GM12878 (cell line): ENCODE data around the gene ATP6V0A4. TPM values are rescaled to one million over a fixed set of nuclear protein-coding genes. Genes with fewer than 3 reads are reported as not detected.

ENCODE experiments used
- ATAC-seq: fragments of 200-7000 bp; cut with Tn5 transposase; 3 replicates; pipeline ENCODE4 v1.9.1; 2020; ENCODE audit warnings: mild to moderate bottlenecking, moderate library complexity
- BruUV-seq: library from RNA; stranded (reverse); fragments of 400-500 nt; replicated peaks from 2 replicates; lab custom pipeline; 2021; lab: Mats Ljungman, UMichigan
- CTCF ChIA-PET: fragments of 300-600 bp; sonication (Branson Sonifier 250); formaldehyde crosslinking; extraction: SDS; loops from one replicate; lab custom pipeline; 2021; ENCODE audit warnings: inconsistent platforms; lab: Yijun Ruan, JAX
- POLR2A ChIA-PET: fragments of 350-600 bp; formaldehyde crosslinking; extraction: SDS; loops from one replicate; lab custom pipeline; 2021; ENCODE audit warnings: inconsistent platforms; lab: Charles Lee
- RAD21 ChIA-PET: fragments of 300-600 bp; sonication (Branson Sonifier 250); formaldehyde crosslinking; loops from one replicate; lab custom pipeline; 2023; ENCODE audit warnings: antibody characterized with exemption; ENCODE audit not compliant: unreplicated experiment; lab: Charles Lee
- SMC1A ChIA-PET: fragments of 300-600 bp; sonication (Branson Sonifier 250); formaldehyde crosslinking; loops from one replicate; lab custom pipeline; 2023; ENCODE audit not compliant: unreplicated experiment, uncharacterized antibody; lab: Charles Lee
- DNase-seq: peaks from one replicate; pipeline ENCODE4 v3.0.0-alpha.2; 2011; ENCODE audit warnings: low read depth, low spot score
- FAIRE-seq: peaks from 3 replicates; lab custom pipeline; 2011; peaks lifted over from hg19 to GRCh38; lab: Jason Lieb, UNC
- H2AFZ ChIP-seq: 2 replicates; pipeline ENCODE4 v1.6.0; 2011; ENCODE audit warnings: low read depth, low read length, control low read depth; ENCODE audit not compliant: control insufficient read depth
- H3K27ac ChIP-seq: 2 replicates; pipeline ENCODE4 v1.5.1; 2011; ENCODE audit warnings: control low read depth; ENCODE audit not compliant: control insufficient read depth, insufficient read depth
- H3K27me3 ChIP-seq, 2 experiments: replicated peaks in 1 of 2; 2 replicates each; pipeline versions ENCODE4 v1.6.0 to v1.6.1; 2011; ENCODE audit warnings: low read length in 1 of 2; ENCODE audit not compliant: control insufficient read depth in 2 of 2, insufficient read depth in 2 of 2
- H3K36me3 ChIP-seq, 2 experiments: 2 replicates each; pipeline ENCODE4 v1.5.1; 2011; ENCODE audit warnings: low read length in 1 of 2; ENCODE audit not compliant: control insufficient read depth in 2 of 2, insufficient read depth in 2 of 2
- H3K4me1 ChIP-seq: 2 replicates; pipeline ENCODE4 v1.6.1; 2011; ENCODE audit warnings: mild to moderate bottlenecking, low read length, moderate library complexity, mixed read lengths; ENCODE audit not compliant: control insufficient read depth, insufficient read depth
- H3K4me2 ChIP-seq: 2 replicates; pipeline ENCODE4 v1.6.0; 2011; ENCODE audit warnings: control low read depth; ENCODE audit not compliant: control insufficient read depth, insufficient read depth
- H3K4me3 ChIP-seq: fragments of 200-600 bp; sonication (generic); 2 replicates; pipeline ENCODE4 v1.5.1; 2016
- H3K79me2 ChIP-seq: 2 replicates; pipeline ENCODE4 v1.6.0; 2011; ENCODE audit warnings: low read length; ENCODE audit not compliant: control insufficient read depth, insufficient read depth
- H3K9ac ChIP-seq: 2 replicates; pipeline ENCODE4 v1.8.0; 2011; ENCODE audit warnings: low read length, control low read depth, mixed read lengths; ENCODE audit not compliant: control insufficient read depth, insufficient read depth
- H3K9me3 ChIP-seq: replicated peaks from 3 replicates; pipeline ENCODE4 v1.5.1; 2011; ENCODE audit warnings: mild to moderate bottlenecking, low read length; ENCODE audit not compliant: control insufficient read depth, insufficient read depth
- H4K20me1 ChIP-seq: 2 replicates; pipeline ENCODE4 v1.6.0; 2011; ENCODE audit not compliant: control insufficient read depth, insufficient read depth
- DPF2 ChIP-seq: fragments of 450-650 bp; IDR thresholded peaks from 2 replicates; pipeline ENCODE4 v1.6.1; 2017; ENCODE audit warnings: mild to moderate bottlenecking
- ETV6 ChIP-seq, 2 experiments: fragments of 450-650 bp in 1 of 2; IDR thresholded peaks in 1 of 2; conservative IDR thresholded peaks in 1 of 2; 2 replicates each; pipeline ENCODE4 v1.6.1; 2014; ENCODE audit warnings: antibody characterized with exemption in 1 of 2, borderline replicate concordance in 1 of 2, low read depth in 1 of 2, mild to moderate bottlenecking in 1 of 2, moderate library complexity in 1 of 2
- MXI1 ChIP-seq: fragments of 150-350 bp; IDR thresholded peaks from 2 replicates; pipeline ENCODE4 v1.6.1; 2011; ENCODE audit warnings: low read depth, mild to moderate bottlenecking, inconsistent platforms, low read length, improper control_type of control experiment
- MYC ChIP-seq: IDR thresholded peaks from 2 replicates; pipeline ENCODE4 v1.6.1; 2011; ENCODE audit warnings: mild to moderate bottlenecking, low read length, moderate library complexity, inconsistent platforms; ENCODE audit not compliant: insufficient read depth, insufficient replicate concordance, insufficient read length, severe bottlenecking
- POLR2AphosphoS2 ChIP-seq: IDR thresholded peaks from 2 replicates; pipeline ENCODE4 v1.6.1; 2011; ENCODE audit warnings: low read depth, mild to moderate bottlenecking, low read length, improper control_type of control experiment, moderate library complexity
- RUNX3 ChIP-seq: IDR thresholded peaks from 2 replicates; pipeline ENCODE4 v1.6.1; 2012; ENCODE audit warnings: low read length, inconsistent platforms
- SP1 ChIP-seq: IDR thresholded peaks from one replicate; pipeline ENCODE4 v1.6.1; 2011; ENCODE audit warnings: low read depth, low read length
- SPI1 ChIP-seq: IDR thresholded peaks from 2 replicates; pipeline ENCODE4 v1.6.1; 2011; ENCODE audit warnings: low read depth, mild to moderate bottlenecking, low read length, moderate library complexity, borderline replicate concordance; ENCODE audit not compliant: insufficient read depth
- STAT1 ChIP-seq: fragments of 450-650 bp; conservative IDR thresholded peaks from 2 replicates; pipeline ENCODE4 v1.6.1; 2014; ENCODE audit warnings: antibody characterized with exemption, mild to moderate bottlenecking
- SUZ12 ChIP-seq: fragments of 200-600 bp; sonication (generic); IDR thresholded peaks from one replicate; pipeline ENCODE4 v1.6.1; 2018; ENCODE audit warnings: antibody characterized with exemption, mild to moderate bottlenecking; ENCODE audit not compliant: unreplicated experiment
- TARDBP ChIP-seq: IDR thresholded peaks from 2 replicates; pipeline ENCODE4 v1.6.1; 2016; ENCODE audit warnings: borderline replicate concordance
- ZNF24 ChIP-seq: fragments of 450-650 bp; IDR thresholded peaks from 2 replicates; pipeline ENCODE4 v1.6.1; 2017; ENCODE audit warnings: antibody characterized with exemption, mild to moderate bottlenecking
- ZNF622 ChIP-seq: fragments of 450-650 bp; IDR thresholded peaks from 2 replicates; pipeline ENCODE4 v1.6.1; 2017; ENCODE audit warnings: mild to moderate bottlenecking, inconsistent platforms
- WGBS: methylation state at CpG from one replicate; pipeline ENCODE4 v1.1.6; 2016; ENCODE audit warnings: low lambda C conversion rate; ENCODE audit not compliant: insufficient replicate concordance, insufficient coverage; ENCODE audit errors: missing lambda C conversion rate; 5-methylcytosine and 5-hydroxymethylcytosine counted together
- in situ Hi-C: fragments of 300-500 bp; cut with MboI; formaldehyde crosslinking; loops from 9 replicates; pipeline ENCODE4 v1.14.3; 2018; ENCODE audit warnings: mixed read lengths
- intact Hi-C: fragments of 100-400 bp; cut with micrococcal nuclease; formaldehyde crosslinking; loops from one replicate; pipeline ENCODE4 v1.14.2; 2022; ENCODE audit not compliant: unreplicated experiment
- polyA plus RNA-seq, 11 experiments: library from polyadenylated mRNA; depleted of rRNA in 4 of 11; unstranded in 6 of 11; stranded (reverse) in 5 of 11; fragments of >200 nt; fragmentation: Nextera tagmentation in 4 of 11; fragmentation: Illumina TruSeq in 1 of 11; extraction: Ambion mirVana in 4 of 11; extraction: Trizol in 1 of 11; gene quantifications; 1 replicate in 1 of 11; 2 replicates in 10 of 11; pipeline versions ENCODE4 v1.2.1 to v1.2.3, GENCODE V29; 2011 to 2016; ENCODE audit warnings: inconsistent platforms in 2 of 11, missing spikeins in 2 of 11, low read depth in 1 of 11
- total RNA-seq, 4 experiments: library from RNA; depleted of rRNA in 3 of 4; stranded (reverse); fragments of >200 nt in 3 of 4; fragmentation: Illumina TruSeq in 1 of 4; extraction: Trizol in 1 of 4; gene quantifications; 2 replicates each; pipeline versions ENCODE4 v1.2.1 to v1.2.3, GENCODE V29; 2013 to 2021
- TF ChIP-seq, protein P1 (sequence below): fragments of 450-650 bp; IDR thresholded peaks from 2 replicates; pipeline ENCODE4 v1.6.1; 2017; ENCODE audit warnings: mild to moderate bottlenecking, low read depth, inconsistent platforms; ENCODE audit not compliant: poor library complexity, severe bottlenecking
- TF ChIP-seq, protein P2 (sequence below): fragments of 450-650 bp; IDR thresholded peaks from 2 replicates; pipeline ENCODE4 v1.6.1; 2018; ENCODE audit warnings: borderline replicate concordance, mild to moderate bottlenecking; ENCODE audit not compliant: partially characterized antibody
- TF ChIP-seq, protein P3 (sequence below): fragments of 150-350 bp; IDR thresholded peaks from 2 replicates; pipeline ENCODE4 v1.6.1; 2014; ENCODE audit warnings: mild to moderate bottlenecking, low read depth, low read length
- TF ChIP-seq, protein P4 (sequence below): fragments of 450-650 bp; IDR thresholded peaks from 2 replicates; pipeline ENCODE4 v1.6.1; 2017; ENCODE audit warnings: borderline replicate concordance

Gene ATP6V0A4
- total and polyA plus RNA-seq, 10 of the 15 experiments (the other 5 are each of a cell fraction or from before 2014, with no cell fraction given), result not detected

GRCh38 chr7:138662991-138663320, 135.0 kb downstream of the ATP6V0A4 start:
- no TSS peak for BruUV-seq
- Histone ChIP-seq H3K9me3 (no peaks in the 10 kb centered on the region), H3K4me3 (no peak overlapping the region), H3K4me1 (no peaks in the 10 kb centered on the region), H3K79me2 (no peaks in the 10 kb centered on the region), H4K20me1 (no peaks in the 10 kb centered on the region), H3K4me2 (no peak overlapping the region), H3K36me3 (no peaks in the 10 kb centered on the region), H2AFZ (no peak overlapping the region), H3K27ac (no peak overlapping the region), H3K27me3 (no peaks in the 10 kb centered on the region), H3K9ac (no peak overlapping the region)
- WGBS, result 28% methylated on average over 6 of the region's 6 CpGs
- ChIA-PET SMC1A (no interaction called here), POLR2A (no interaction called here), CTCF (no interaction called here), RAD21 (no interaction called here)
- ATAC-seq (no peak), FAIRE-seq (no peak), DNase-seq (no peak)
- in situ Hi-C loops, result no loop called here
- intact Hi-C loops, result no loop called here
- TF ChIP-seq, protein P1, sequence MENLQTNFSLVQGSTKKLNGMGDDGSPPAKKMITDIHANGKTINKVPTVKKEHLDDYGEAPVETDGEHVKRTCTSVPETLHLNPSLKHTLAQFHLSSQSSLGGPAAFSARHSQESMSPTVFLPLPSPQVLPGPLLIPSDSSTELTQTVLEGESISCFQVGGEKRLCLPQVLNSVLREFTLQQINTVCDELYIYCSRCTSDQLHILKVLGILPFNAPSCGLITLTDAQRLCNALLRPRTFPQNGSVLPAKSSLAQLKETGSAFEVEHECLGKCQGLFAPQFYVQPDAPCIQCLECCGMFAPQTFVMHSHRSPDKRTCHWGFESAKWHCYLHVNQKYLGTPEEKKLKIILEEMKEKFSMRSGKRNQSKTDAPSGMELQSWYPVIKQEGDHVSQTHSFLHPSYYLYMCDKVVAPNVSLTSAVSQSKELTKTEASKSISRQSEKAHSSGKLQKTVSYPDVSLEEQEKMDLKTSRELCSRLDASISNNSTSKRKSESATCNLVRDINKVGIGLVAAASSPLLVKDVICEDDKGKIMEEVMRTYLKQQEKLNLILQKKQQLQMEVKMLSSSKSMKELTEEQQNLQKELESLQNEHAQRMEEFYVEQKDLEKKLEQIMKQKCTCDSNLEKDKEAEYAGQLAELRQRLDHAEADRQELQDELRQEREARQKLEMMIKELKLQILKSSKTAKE, result no peak
- TF ChIP-seq, protein P2, sequence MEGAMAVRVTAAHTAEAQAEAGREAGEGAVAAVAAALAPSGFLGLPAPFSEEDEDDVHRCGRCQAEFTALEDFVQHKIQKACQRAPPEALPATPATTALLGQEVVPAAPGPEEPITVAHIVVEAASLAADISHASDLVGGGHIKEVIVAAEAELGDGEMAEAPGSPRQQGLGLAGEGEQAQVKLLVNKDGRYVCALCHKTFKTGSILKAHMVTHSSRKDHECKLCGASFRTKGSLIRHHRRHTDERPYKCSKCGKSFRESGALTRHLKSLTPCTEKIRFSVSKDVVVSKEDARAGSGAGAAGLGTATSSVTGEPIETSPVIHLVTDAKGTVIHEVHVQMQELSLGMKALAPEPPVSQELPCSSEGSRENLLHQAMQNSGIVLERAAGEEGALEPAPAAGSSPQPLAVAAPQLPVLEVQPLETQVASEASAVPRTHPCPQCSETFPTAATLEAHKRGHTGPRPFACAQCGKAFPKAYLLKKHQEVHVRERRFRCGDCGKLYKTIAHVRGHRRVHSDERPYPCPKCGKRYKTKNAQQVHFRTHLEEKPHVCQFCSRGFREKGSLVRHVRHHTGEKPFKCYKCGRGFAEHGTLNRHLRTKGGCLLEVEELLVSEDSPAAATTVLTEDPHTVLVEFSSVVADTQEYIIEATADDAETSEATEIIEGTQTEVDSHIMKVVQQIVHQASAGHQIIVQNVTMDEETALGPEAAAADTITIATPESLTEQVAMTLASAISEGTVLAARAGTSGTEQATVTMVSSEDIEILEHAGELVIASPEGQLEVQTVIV, result no peak
- no peak for TF ChIP-seq SUZ12
- TF ChIP-seq RUNX3, result no peak
- TF ChIP-seq POLR2AphosphoS2, result no peak
- no peak for TF ChIP-seq ETV6 (conservative IDR thresholded peaks at IDR 0.05 in 1 of 2, IDR thresholded peaks at IDR 0.05 in 1 of 2; ENCODE audit: borderline replicate concordance in 1 of 2, low read depth in 1 of 2)
- TF ChIP-seq ZNF24, result no peak
- TF ChIP-seq MXI1, result no peak
- no peak for TF ChIP-seq TARDBP
- TF ChIP-seq, protein P3, sequence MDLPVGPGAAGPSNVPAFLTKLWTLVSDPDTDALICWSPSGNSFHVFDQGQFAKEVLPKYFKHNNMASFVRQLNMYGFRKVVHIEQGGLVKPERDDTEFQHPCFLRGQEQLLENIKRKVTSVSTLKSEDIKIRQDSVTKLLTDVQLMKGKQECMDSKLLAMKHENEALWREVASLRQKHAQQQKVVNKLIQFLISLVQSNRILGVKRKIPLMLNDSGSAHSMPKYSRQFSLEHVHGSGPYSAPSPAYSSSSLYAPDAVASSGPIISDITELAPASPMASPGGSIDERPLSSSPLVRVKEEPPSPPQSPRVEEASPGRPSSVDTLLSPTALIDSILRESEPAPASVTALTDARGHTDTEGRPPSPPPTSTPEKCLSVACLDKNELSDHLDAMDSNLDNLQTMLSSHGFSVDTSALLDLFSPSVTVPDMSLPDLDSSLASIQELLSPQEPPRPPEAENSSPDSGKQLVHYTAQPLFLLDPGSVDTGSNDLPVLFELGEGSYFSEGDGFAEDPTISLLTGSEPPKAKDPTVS, result no peak
- TF ChIP-seq STAT1, result no peak
- no peak for TF ChIP-seq DPF2
- TF ChIP-seq, protein P4, sequence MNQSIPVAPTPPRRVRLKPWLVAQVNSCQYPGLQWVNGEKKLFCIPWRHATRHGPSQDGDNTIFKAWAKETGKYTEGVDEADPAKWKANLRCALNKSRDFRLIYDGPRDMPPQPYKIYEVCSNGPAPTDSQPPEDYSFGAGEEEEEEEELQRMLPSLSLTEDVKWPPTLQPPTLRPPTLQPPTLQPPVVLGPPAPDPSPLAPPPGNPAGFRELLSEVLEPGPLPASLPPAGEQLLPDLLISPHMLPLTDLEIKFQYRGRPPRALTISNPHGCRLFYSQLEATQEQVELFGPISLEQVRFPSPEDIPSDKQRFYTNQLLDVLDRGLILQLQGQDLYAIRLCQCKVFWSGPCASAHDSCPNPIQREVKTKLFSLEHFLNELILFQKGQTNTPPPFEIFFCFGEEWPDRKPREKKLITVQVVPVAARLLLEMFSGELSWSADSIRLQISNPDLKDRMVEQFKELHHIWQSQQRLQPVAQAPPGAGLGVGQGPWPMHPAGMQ, result no peak
- no peak for TF ChIP-seq ZNF622
- no peak for TF ChIP-seq SPI1
- no peak for TF ChIP-seq MYC
- TF ChIP-seq SP1, result no peak
